Hepatocyte (in vitro differentiated cells): ENCODE results near the gene SIRPG. TPM values are rescaled to one million over a fixed set of nuclear protein-coding genes. Genes with fewer than 3 reads are reported as not detected.

Experiments
- DNase-seq: peaks from one replicate; pipeline ENCODE4 v3.0.0-alpha.2; 2016; ENCODE audit warnings: low spot score
- H2AFZ ChIP-seq: fragments of 200-600 bp; sonication (generic); 2 replicates; pipeline ENCODE4 v1.6.0; 2016; ENCODE audit warnings: antibody characterized with exemption, mild to moderate bottlenecking
- H3K27ac ChIP-seq: fragments of 200-600 bp; sonication (generic); 2 replicates; pipeline ENCODE4 v1.5.1; 2016; ENCODE audit warnings: mild to moderate bottlenecking
- H3K27me3 ChIP-seq: fragments of 200-600 bp; sonication (generic); 2 replicates; pipeline ENCODE4 v1.6.1; 2016
- H3K36me3 ChIP-seq: fragments of 200-600 bp; sonication (generic); replicated peaks from 2 replicates; pipeline ENCODE4 v1.5.1; 2016; ENCODE audit warnings: low read depth; ENCODE audit not compliant: insufficient read depth
- H3K4me1 ChIP-seq: fragments of 200-600 bp; sonication (generic); 2 replicates; pipeline ENCODE4 v1.5.1; 2016; ENCODE audit warnings: mild to moderate bottlenecking, moderate library complexity; ENCODE audit not compliant: insufficient read depth
- H3K4me2 ChIP-seq: fragments of 200-600 bp; sonication (generic); 2 replicates; pipeline ENCODE4 v1.6.0; 2016
- H3K4me3 ChIP-seq: fragments of 200-600 bp; sonication (generic); 2 replicates; pipeline ENCODE4 v1.5.1; 2016; ENCODE audit warnings: mild to moderate bottlenecking
- H3K79me2 ChIP-seq: fragments of 200-600 bp; sonication (generic); 2 replicates; pipeline ENCODE4 v1.6.0; 2017; ENCODE audit warnings: mild to moderate bottlenecking
- H3K9me2 ChIP-seq: fragments of 200-600 bp; sonication (generic); replicated peaks from 2 replicates; pipeline ENCODE4 v1.6.0; 2017; ENCODE audit warnings: mild to moderate bottlenecking; ENCODE audit not compliant: insufficient read depth
- H3K9me3 ChIP-seq: fragments of 200-600 bp; sonication (generic); 2 replicates; pipeline ENCODE4 v1.5.1; 2016; ENCODE audit warnings: low read depth, mild to moderate bottlenecking
- H4K20me1 ChIP-seq: fragments of 200-600 bp; sonication (generic); 2 replicates; pipeline ENCODE4 v1.6.0; 2016; ENCODE audit warnings: mild to moderate bottlenecking; ENCODE audit not compliant: insufficient read depth, poor library complexity, severe bottlenecking
- CTCF ChIP-seq: fragments of 200-600 bp; sonication (generic); IDR thresholded peaks from 2 replicates; pipeline ENCODE4 v1.5.1; 2016; ENCODE audit warnings: antibody characterized with exemption, mild to moderate bottlenecking; ENCODE audit not compliant: poor library complexity
- EZH2 ChIP-seq: fragments of 200-600 bp; sonication (generic); IDR thresholded peaks from 2 replicates; pipeline ENCODE4 v1.6.1; 2016; ENCODE audit warnings: antibody characterized with exemption, mild to moderate bottlenecking, borderline replicate concordance
- EZH2phosphoT487 ChIP-seq: fragments of 200-600 bp; sonication (generic); IDR thresholded peaks from one replicate; pipeline ENCODE4 v1.6.1; 2018; ENCODE audit warnings: antibody characterized with exemption, mild to moderate bottlenecking, low read depth, moderate library complexity; ENCODE audit not compliant: unreplicated experiment, severe bottlenecking
- WGBS: methylation state at CpG from one replicate; pipeline ENCODE4 v1.1.6; 2016; ENCODE audit warnings: low lambda C conversion rate; ENCODE audit errors: missing lambda C conversion rate; 5-methylcytosine and 5-hydroxymethylcytosine counted together
- polyA plus RNA-seq: library from polyadenylated mRNA; unstranded; fragments of >200 nt; fragmentation: Nextera tagmentation; extraction: Ambion mirVana; gene quantifications from 2 replicates; pipeline ENCODE4 v1.2.1, GENCODE V29; 2016
- total RNA-seq: library from RNA; depleted of rRNA; stranded (reverse); fragments of >200 nt; gene quantifications from 2 replicates; pipeline ENCODE4 v1.2.3, GENCODE V29; 2014

The SIRPG gene
- total and polyA plus RNA-seq, 2 experiments from 2014 or later = not detected

DNA sequence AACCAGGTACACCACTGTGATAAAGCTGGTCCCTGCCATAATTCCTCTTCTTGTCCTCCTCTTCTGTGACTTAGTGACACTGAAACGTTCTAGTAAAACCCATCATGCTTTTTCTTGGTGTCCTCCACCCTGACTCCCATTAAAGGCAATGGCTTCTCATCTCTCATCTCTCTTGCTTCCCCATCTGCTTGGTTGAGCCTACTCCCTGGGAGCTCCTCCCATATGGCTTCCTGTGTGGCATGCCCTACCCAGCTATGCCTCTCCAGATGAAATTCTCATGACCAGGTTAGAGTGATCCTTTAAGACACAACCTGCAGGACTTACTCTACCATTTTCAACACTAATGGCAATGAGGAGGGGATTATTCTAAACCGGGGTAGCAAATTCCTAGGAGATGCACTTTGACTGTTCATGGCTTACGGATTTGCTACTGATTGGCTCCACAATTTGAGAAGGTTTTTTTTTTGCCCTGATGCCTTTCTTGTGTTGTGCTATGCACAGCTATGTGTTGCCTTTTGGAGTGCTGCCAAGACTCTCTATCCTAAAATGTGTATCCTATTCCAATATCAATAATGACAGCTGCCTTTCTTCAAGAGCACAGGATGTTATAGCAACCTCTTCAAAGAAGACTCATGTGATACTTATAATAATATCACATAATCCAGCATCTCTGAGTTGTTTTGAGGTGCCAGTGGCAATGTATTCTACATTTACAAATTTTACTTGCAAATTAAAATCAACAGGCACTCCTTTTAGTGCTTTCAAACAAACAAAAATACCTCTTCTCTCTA, 6.1 kb downstream of the SIRPG start:
- Histone ChIP-seq H3K4me3 (no peak overlapping the region), H3K4me1 (no peaks in the 10 kb centered on the region), H3K9me2 (no peaks in the 10 kb centered on the region), H3K9me3 (no peaks in the 10 kb centered on the region), H3K4me2 (no peak overlapping the region), H3K27me3 (no peaks in the 10 kb centered on the region), H3K27ac (no peak overlapping the region), H3K79me2 (no peaks in the 10 kb centered on the region), H3K36me3 (no peaks in the 10 kb centered on the region), H4K20me1 (no peaks in the 10 kb centered on the region), H2AFZ (no peak overlapping the region)
- DNase-seq = no peak
- WGBS = 62% methylated on average over 3 of the region's 3 CpGs
- no peak for TF ChIP-seq EZH2
- TF ChIP-seq CTCF = no peak

GRCh38 chr20:1648101-1648500, 9.5 kb downstream of the SIRPG start:
- H3K4me1 ChIP-seq = no peaks in the 10 kb centered on the region
- H4K20me1 ChIP-seq = no peaks in the 10 kb centered on the region
- H3K9me3 ChIP-seq = no peaks in the 10 kb centered on the region
- DNase-seq = no peak
- H3K4me2 ChIP-seq = no peak overlapping the region
- no peak overlapping the region for H2AFZ ChIP-seq
- H3K9me2 ChIP-seq = no peaks in the 10 kb centered on the region
- H3K27ac ChIP-seq = no peak overlapping the region
- H3K4me3 ChIP-seq = no peak overlapping the region
- 73% methylated on average over 5 of the region's 5 CpGs for WGBS
- no peaks in the 10 kb centered on the region for H3K27me3 ChIP-seq
- no peaks in the 10 kb centered on the region for H3K36me3 ChIP-seq
- TF ChIP-seq CTCF = no peak
- TF ChIP-seq EZH2 = no peak
- no peak for TF ChIP-seq EZH2phosphoT487
- no peaks in the 10 kb centered on the region for H3K79me2 ChIP-seq

DNA sequence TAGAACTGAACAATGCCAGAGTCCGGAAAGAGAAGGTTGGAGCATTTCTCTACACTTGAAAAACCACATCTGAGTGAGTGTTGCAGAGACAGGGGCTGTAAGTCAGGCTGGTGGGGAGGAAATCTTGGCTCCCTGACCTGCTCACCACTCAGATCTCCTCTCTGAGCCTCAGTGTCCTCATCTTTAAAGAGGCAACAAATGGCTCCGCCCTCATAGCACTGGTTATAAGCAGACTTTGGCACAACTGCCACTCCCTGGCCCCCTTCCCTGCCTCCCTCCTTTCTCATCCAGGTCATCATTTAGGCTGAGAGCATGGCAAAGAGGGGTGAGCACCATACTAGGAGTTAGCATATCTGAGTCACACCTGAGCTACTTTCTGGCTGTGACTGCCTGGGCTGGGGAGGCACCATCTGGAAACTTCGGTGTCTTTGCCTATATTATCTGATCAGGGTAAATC, 10.6 kb downstream of the SIRPG start:
- Histone ChIP-seq H3K9me2 (no peaks in the 10 kb centered on the region), H4K20me1 (no peaks in the 10 kb centered on the region), H3K79me2 (no peaks in the 10 kb centered on the region), H3K4me1 (no peaks in the 10 kb centered on the region), H3K9me3 (no peaks in the 10 kb centered on the region), H3K27ac (no peak overlapping the region), H2AFZ (no peak overlapping the region), H3K27me3 (no peaks in the 10 kb centered on the region), H3K4me2 (no peak overlapping the region), H3K36me3 (no peaks in the 10 kb centered on the region), H3K4me3 (no peak overlapping the region)
- TF ChIP-seq EZH2phosphoT487 (no peak), EZH2 (no peak), CTCF (no peak)
- no peak for DNase-seq
- WGBS = 88% methylated on average over 3 of the region's 3 CpGs
